Fibroblast of the conjunctiva (primary cell): ENCODE results near the gene GPR135.
A peak's percentile ranks its signal among the peaks of the same experiment; 100 is the strongest.
"Not testable (repeated sequence)": the region's sequence is repeated elsewhere in the genome, so short reads cannot be mapped to it uniquely, and the experiment has no call there.

Experiments
- DNase-seq: peaks from one replicate; pipeline ENCODE4 v3.0.0-alpha.2; 2010; ENCODE audit warnings: low read depth

The GPR135 gene

GRCh38 chr14:59475709-59476108 is 10.5 kb upstream of the GPR135 start:
- no peak for DNase-seq

GRCh38 chr14:59474172-59474571 is 9.0 kb upstream of the GPR135 start:
- no peak for DNase-seq

GRCh38 chr14:59464486-59465315 is 479 bp downstream of the GPR135 start:
- no peak for DNase-seq

DNA sequence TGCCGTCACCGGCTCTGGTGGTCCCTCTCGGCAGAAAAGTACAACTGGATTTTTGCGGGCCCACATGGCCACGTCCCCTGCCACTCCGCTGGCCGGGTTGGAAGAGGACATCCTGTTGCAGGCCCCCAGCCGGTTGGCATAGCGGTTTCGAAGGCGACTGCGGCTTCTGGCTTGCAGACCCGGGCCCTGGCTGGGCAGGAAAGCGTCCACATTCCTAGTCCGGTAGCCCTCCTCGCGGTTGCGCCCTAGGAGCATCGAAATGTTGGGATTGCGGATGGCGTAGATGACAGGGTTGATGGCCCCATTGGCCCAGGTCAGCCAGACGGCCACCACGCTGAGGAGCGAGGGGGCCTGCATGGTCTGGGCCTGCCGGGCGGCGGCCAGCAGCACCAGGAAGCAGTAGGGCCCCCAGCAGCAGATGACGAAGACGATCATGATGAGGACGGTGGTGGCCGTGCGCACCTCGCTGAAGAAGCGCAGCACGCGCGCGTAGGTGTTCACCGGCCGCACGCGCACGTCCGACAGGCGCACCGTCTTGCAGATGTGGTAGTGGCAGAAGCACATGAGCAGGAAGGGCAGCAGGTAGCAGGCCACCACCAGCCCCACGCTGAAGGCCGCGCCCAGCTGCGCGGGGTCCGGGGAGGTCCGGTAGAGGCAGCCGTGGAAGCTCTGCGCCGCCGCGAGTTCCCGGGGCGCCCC is 1.2 kb downstream of the GPR135 start:
- DNase-seq, result no peak

- no peak for DNase-seq
Observed at GRCh38 chr14:59461891-59462290, 3.3 kb downstream of the GPR135 start.

GRCh38 chr14:59460378-59460777 is 4.8 kb downstream of the GPR135 start:
- DNase-seq, result no peak

DNA sequence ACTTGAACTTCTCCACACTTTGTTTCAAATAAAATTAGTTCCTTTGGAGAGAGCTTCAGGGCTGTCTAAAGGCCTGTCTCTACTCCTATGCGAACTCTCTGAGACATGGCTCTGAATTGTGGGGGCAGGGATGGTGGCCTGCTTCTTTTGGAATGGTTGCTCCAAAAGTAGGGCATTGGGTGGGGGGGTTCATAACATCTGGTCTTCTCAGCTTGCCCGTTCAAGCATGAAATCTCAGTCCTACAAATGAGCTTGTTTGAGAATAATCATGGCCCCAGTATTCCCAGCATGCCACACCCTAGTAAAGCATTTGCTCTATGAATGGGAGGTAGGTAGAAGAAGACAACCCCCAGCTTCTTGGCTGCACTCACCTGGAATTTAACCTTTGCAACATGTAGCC is 6.7 kb downstream of the GPR135 start:
- no peak for DNase-seq

DNA sequence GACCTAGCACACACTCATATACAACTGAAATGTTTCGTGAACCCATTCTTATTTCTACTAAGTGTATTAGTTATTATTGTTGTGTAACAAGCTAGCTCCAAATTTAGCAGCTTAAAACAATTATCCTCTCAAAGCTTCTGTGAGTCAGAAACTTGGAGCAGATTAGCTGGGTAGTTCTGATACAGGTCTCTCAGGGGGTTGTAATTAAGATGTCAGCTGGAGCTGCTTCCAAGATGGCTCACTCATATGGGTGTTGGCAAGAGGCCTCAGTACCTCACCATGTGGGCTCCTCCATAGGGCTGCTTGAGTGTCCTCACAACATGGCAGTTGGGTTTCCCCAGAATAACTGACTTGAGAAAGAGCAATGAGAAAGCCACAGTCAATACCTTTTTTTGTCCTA is 9.8 kb downstream of the GPR135 start:
- DNase-seq, result peak; percentile 63

DNA sequence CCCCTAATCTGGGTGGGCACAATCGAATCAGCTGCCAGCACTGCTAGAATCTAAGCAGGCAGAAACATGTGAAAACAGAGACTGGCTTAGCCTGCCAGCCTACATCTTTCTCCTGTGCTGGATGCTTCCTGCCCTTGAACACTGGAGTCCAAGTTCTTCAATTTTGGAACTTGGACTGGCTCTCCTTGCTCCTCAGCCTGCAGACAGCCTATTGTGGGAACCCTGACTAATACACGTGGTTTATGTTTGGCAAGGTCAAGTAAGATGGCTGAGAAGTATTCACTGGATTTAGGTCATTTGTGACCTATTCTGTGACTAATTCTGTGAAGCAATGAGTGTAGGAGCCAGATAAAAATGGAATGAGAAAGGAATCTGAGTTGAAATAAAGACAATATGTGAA is 11.0 kb downstream of the GPR135 start:
- DNase-seq, result peak; percentile 73

- no peak for DNase-seq
Observed at GRCh38 chr14:59451849-59452248, 13.3 kb downstream of the GPR135 start.

DNA sequence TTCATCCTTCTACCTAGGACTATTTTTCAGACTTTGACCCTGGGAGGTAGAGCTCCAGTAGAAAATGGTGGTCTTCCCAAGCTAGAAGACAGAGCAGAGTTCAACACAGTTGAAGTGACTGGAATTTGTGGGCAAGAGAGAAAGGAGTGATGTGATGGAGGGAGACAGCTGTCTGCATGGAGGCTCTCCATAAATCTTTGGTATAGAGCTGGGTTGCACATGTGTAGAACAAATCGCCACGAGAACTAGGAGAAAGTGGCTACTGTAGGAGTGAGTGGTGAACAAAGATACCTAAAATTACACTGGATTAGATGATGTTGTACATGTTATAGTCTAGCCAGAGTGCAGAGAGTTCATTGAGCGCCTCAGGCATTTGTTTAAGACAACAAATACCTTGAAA is 14.5 kb downstream of the GPR135 start:
- no peak for DNase-seq

DNA sequence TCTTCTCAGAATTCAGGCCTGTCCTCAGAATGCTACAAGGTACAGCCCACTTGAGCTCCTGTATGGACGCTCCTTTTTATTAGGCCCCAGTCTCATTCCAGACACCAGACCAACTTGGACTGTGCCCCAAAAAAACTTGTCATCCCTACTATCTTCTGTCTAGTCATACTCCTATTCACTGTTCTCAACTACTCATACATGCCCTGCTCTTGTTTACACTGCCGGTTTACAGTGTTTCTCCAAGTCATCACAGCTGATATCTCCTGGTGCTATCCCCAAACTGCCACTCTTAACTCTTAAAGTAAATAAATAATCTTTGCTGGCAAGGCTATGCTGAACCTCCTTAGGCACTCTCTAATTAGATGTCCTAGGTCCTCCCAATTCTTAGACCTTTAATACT is 16.5 kb downstream of the GPR135 start:
- DNase-seq, result not testable (repeated sequence)

DNA sequence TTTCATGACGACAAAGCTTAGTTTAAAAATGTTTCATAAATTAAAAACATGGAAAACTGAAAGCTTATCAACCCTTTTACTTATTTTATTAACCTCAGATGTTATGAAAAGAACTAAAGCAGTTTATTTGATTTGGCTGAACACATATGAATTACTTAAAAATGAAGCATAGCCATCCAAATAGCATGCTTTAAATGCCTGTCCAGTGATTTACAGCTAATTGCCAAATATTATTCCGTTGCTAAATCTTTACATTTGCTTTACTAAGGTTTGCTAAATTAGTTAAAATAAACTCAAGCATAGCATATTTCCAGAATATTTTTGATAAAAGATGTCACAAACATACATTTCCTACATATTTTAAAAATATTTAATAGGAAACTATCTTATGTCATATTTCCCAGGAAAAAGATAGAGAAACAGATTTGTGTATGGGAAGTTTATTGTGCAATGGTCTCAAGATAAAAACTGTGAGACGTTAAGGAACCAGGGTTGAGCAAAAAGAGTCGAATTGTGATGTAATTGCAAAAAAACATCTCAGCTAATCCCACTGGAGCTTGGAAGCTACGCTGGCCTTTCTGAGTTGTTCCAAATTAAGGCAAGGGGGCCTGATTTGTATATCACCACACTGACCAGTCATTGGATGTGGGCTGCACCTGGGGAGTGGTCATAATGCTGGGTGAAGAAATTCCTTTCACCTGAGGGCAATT is 25.8 kb downstream of the GPR135 start:
- DNase-seq, result peak; percentile 29

GRCh38 chr14:59438195-59438647 is 27.0 kb downstream of the GPR135 start:
- peak; percentile 68 for DNase-seq

GRCh38 chr14:59435987-59436386 is 29.2 kb downstream of the GPR135 start:
- DNase-seq, result no peak

DNA sequence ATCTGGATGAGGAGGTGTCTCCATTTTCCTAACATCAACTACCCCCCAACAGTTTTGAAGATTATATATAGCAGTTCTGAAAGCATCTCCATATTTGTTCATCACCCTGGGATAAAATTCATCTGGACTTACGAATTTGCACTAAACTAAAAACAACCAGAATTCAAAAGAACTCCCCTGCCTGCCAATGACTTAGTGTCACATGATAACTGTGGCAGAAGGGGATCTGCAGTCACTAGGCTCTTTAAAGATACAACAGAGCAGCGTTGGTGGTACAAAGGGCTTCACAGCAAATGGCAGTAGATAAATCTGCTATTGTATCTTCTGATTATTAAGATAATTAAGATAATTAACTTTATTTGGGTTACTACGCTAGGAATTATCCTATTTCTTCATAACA is 30.1 kb downstream of the GPR135 start:
- no peak for DNase-seq

- DNase-seq, result no peak
Observed at GRCh38 chr14:59429790-59430189, 35.4 kb downstream of the GPR135 start.

DNA sequence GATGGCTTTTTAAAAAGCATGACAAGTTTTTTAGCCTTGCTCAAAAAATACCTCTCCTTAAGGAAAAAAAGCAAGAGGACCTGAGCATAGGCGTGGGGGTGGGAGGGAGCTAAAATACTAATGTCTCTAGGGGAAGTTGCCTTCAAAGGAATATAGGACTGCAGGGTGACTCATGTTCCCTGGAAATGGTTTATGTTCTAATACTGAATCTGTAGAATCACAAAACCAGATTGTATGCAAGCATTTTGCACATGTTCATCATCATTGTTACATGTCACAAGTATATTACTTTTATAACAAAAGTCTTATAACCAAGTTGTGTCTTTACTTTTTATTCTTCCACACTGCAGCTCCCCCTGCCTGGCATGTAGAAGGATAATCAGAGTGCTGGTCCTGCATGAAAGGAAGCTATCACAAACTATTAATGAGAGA is 36.6 kb downstream of the GPR135 start:
- peak; percentile 36 for DNase-seq

- peak; percentile 12 for DNase-seq
Observed at GRCh38 chr14:59427653-59428580, 37.3 kb downstream of the GPR135 start.

- peak; percentile 16 for DNase-seq
Observed at GRCh38 chr14:59425322-59425935, 39.8 kb downstream of the GPR135 start.
